HG03175 (cell line): ENCODE results near the gene CORO1A.
"Not testable (repeated sequence)": the region's sequence is repeated elsewhere in the genome, so short reads cannot be mapped to it uniquely, and the experiment has no call there.

Experiments used
- ATAC-seq: cut with Tn5 transposase; IDR thresholded peaks from one replicate; pipeline ENCODE4 v1.9.1; 2021; ENCODE audit warnings: mild to moderate bottlenecking, moderate library complexity; ENCODE audit not compliant: unreplicated experiment

Gene CORO1A

DNA sequence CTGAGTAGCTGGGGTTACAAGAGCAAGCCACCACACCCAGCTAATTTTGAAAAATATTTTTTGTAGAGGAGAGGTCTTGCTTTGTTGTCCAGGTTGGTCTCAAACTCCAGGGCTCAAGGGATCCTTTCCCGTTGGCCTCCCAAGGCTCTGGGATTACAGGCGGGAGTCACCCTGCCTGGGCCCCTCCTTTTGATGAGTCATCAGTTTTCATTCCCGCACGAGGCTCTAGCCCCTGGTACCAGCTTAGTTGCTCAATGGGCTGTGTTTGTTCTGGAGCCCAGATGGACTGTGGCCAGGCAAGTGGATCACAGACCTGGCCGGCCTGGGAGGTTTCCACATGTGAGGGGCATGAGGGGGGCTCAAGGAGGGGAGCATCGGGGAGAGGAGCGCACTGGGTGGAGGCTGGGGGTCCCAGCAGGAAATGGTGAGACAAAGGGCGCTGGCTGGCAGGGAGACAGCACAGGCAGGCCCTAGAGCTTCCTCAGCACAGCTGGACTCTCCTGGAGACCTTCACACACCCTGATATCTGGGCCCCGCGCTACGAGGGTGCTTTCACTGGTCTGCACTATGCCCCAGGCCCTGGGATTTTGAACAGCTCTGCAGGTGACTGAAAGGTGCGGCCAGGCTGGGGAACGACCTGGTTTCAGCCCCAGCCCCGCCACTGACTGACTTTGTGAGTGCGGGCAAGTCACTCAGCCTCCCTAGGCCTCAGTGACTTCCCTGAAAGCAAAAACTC lies 16.4 kb downstream of the CORO1A start:
- not testable (repeated sequence) for ATAC-seq

DNA sequence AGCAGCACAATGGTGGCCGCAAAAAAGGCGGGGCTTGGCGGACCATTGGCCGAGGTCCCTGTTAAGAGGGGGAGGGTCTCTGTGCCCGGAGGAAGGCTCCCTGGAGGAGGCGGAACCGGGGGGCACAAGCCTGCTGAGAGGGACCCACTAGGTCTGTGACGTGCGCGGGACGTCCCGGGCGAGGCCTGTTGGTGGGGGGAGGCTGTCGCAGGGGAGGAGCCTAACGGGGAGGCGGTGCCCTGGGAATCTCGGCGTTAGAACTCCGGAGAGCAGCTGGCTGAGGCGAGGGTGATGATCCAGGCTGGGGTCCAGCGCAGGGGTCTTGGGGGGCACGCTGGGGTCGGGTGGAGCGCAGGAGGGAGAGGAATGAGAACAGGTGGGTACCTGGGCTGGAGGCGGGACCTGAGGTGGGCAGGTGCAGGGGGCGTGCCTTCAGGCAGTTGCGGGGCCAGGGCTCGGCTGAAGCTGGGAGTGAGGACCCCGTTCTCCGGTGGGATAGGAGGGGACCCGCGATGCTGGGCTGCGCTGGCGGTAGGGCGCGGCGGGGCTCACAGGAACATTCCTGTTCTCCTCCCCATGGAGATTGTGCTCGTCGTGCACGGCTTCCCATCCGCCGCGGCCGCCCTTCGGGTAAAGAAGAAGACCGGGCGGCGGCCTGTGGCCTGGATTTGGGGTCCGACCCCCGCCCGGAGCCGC lies 22.3 kb downstream of the CORO1A start:
- not testable (repeated sequence) for ATAC-seq

DNA sequence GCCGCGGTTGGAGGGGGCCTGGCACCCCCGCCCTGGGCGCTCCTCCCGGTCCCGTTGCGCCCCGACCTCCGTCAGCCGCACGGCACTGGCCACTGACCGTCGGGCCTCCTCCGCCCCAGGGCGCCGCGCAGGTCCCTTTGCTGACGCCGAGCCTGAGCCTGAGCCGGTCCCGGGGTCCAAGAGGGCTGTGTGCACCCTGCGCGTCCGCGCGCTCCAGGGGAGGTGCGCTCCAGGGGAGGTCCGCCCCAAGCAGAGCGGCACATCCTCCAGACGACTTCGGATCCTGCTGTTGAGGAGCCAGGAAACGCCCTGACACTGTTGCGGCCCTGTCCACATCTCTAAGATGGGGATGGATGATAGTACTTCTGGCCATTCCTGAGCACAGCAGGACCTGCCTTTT lies 22.9 kb downstream of the CORO1A start:
- not testable (repeated sequence) for ATAC-seq

DNA sequence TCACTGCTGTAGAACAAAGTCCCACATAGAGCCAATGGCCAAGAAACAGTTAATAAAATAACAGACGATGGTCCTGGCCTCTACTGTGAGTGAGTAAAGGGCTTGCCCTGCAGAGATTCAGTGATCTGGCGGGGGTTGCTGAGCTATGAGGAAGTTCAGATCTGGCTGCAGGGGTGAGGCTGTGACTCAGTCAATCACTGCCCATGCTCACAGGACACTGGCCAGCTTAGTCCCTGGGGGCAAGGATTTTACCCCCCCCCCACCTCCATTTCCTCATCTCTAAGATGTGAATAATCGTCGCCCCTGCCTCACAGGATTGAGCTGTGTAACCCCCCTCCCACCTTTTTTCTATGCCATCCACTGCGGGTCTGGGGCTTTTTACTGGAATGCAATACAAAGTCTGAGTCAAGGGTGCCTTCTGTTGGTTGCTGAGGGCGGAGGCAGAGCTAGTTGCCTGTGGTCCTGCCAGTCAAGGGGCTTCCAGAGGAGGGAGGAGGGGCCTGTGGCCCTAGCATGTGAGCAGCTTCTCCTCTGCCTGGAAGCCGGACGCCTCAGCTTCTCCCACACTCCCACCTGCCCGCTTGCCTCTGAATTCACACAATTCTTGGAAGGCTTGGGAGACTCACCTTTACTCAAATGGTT lies 23.8 kb downstream of the CORO1A start:
- not testable (repeated sequence) for ATAC-seq

DNA sequence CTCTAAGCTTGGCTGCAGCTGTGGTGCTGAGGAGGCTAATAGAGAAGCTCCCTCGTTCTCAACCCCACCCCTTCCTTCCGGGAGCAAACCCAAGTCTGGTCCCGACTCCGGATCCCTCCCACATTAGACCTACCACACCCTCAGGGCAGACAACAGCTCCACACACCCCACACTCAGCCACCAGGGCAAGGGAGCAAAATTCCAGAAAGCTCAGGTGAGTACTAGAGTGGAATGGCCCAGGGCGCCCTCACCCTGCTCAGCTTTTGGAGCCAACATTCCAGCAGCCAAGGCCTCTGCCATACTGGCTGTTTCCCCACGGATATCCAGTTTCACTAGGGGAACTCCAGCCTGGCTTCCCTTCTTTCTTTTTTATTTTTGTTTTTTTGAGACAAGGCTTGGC lies 25.6 kb downstream of the CORO1A start:
- ATAC-seq, result not testable (repeated sequence)

DNA sequence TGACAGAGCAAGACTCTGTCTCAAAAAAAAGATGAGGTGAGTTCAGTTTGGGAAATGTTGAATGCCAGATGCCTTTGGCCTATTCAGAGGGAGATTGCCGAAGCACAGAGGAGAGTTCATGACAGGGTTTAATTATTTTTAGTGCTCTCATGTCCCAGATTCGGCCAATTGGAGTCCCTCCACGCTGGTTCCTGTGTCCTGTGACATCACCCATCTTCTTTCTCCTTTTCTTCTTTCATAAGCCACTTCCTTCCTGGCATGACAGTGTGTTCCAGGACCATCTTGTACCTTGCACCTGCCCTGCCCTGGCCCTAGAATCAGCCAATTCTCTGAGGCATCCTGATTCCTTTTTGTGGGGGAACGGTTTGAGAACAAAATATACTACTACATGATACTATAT lies 28.0 kb downstream of the CORO1A start:
- ATAC-seq, result not testable (repeated sequence)

DNA sequence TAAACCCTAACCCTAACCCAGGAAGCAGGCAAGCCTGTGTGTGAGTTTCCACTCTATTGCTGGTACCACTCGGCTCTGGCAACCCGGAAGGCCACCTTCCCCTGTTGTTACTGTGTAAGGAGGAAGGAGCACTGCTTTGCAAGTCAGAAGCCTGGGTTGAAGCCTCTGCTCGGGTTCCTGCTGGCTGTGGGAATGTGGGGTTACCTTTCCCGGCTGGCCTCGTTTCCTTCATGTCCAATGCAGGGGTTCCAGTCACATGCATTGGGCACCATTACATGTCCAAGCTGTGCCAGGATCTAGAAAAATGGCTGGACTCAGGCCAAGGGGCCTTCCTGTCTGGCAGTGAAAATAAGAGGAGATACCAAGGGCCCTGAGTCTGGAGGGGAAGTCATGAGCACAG lies 33.7 kb downstream of the CORO1A start:
- not testable (repeated sequence) for ATAC-seq
